ENCODE measurements around the gene ZSWIM3. TPM values are rescaled to one million over a fixed set of nuclear protein-coding genes. Genes with fewer than 3 reads are reported as not detected.
A peak's percentile ranks its signal among the peaks of the same experiment; 100 is the strongest.

The ZSWIM3 gene
- total RNA-seq, 2 experiments from 2014 or later, result 0.36 to 0.44 TPM

- H3K27ac ChIP-seq (ENCODE audit: low read depth in 1 of 2, low read length in 2 of 2), result no peak overlapping the region
- H3K27me3 ChIP-seq (ENCODE audit: control insufficient read depth in 1 of 2, insufficient read depth in 2 of 2, low read length in 2 of 2), result peaks cover 11 to 16% of the 10 kb centered on the region in 2 experiments
- H3K27ac Mint-ChIP-seq, result no peak overlapping the region
- H3K27me3 Mint-ChIP-seq, result peaks cover 48% of the 10 kb centered on the region
- TF ChIP-seq CTCF (IDR thresholded peaks at IDR 0.05), result no peak
- H3K9me3 ChIP-seq (ENCODE audit: control insufficient read depth in 1 of 2, insufficient read depth in 1 of 2, low read length in 2 of 2), result peaks cover 0 to 12% of the 10 kb centered on the region in 2 experiments
- CTCF ChIA-PET, result no interaction called here
- intact Hi-C loops (cut with DNase I, micrococcal nuclease), result no loop called here
- no peaks in the 10 kb centered on the region for H3K36me3 Mint-ChIP-seq (ENCODE audit: low read depth)
- no peaks in the 10 kb centered on the region for H3K9me3 Mint-ChIP-seq
- ATAC-seq (ENCODE audit: poor library complexity) (peak; percentile 39), DNase-seq (peak in 1 of 14 experiments; percentile 26)
- peaks cover 17% of the 10 kb centered on the region for H3K4me1 ChIP-seq (ENCODE audit: insufficient read depth, low read length)
- H3K4me3 ChIP-seq (ENCODE audit: low read length), result no peak overlapping the region
- H3K4me3 Mint-ChIP-seq, result no peak overlapping the region
- POLR2A ChIA-PET, result interaction anchor here (1.8 kb wide), 1 partner anchor 112 kb away, joined by 9 read pairs; the partner anchor contains the start of gene PCIF1
- H3K4me1 Mint-ChIP-seq (ENCODE audit: low read depth), result peaks cover 10% of the 10 kb centered on the region
- H3K36me3 ChIP-seq (ENCODE audit: insufficient read depth, low read length), result no peaks in the 10 kb centered on the region
Measured at GRCh38 chr20:45822857-45823256, 34.6 kb upstream of the ZSWIM3 start.

- H3K27me3 Mint-ChIP-seq, result peaks cover 43% of the 10 kb centered on the region
- POLR2A ChIA-PET, result interaction anchor here (1.6 to 2.1 kb wide), 3 partner anchors 9 to 110 kb away, joined by 4 to 9 read pairs (median 8); partner anchors contain the start of genes ACOT8, PCIF1, SNX21 and ZSWIM3
- peak; percentile 75 for ATAC-seq (ENCODE audit: poor library complexity)
- H3K9me3 ChIP-seq (ENCODE audit: control insufficient read depth in 1 of 2, insufficient read depth in 1 of 2, low read length in 2 of 2), result peaks cover 0 to 12% of the 10 kb centered on the region in 2 experiments
- H3K36me3 Mint-ChIP-seq (ENCODE audit: low read depth), result no peaks in the 10 kb centered on the region
- no peaks in the 10 kb centered on the region for H3K9me3 Mint-ChIP-seq
- H3K4me1 Mint-ChIP-seq (ENCODE audit: low read depth), result peaks cover 10% of the 10 kb centered on the region
- peaks cover 11 to 16% of the 10 kb centered on the region in 2 experiments for H3K27me3 ChIP-seq (ENCODE audit: control insufficient read depth in 1 of 2, insufficient read depth in 2 of 2, low read length in 2 of 2)
- peaks cover 17% of the 10 kb centered on the region for H3K4me1 ChIP-seq (ENCODE audit: insufficient read depth, low read length)
- DNase-seq, result peak; percentile 5 to 78 (median 36)
- H3K27ac ChIP-seq (ENCODE audit: low read depth in 1 of 2, low read length in 2 of 2), result no peak overlapping the region
- no peak overlapping the region for H3K27ac Mint-ChIP-seq
- CTCF ChIA-PET, result interaction anchor here (0.6 to 1.4 kb wide), 4 partner anchors 50 to 1771 kb away, joined by 3 to 5 read pairs (median 4); partner anchors contain the start of genes CTSA and NEURL2
- no peaks in the 10 kb centered on the region for H3K36me3 ChIP-seq (ENCODE audit: insufficient read depth, low read length)
- peak overlapping the region; percentile 48 for H3K4me3 ChIP-seq (ENCODE audit: low read length)
- intact Hi-C loops (cut with DNase I, micrococcal nuclease), result loop anchor here in 1 of 2 experiments (2.0 kb wide), 1 partner anchor 139 kb away; no protein-coding TSS in a partner anchor
- peak overlapping the region; percentile 85 for H3K4me3 Mint-ChIP-seq
- peak; percentile 31 for TF ChIP-seq CTCF (IDR thresholded peaks at IDR 0.05)
Measured at GRCh38 chr20:45823949-45824835, 33.2 kb upstream of the ZSWIM3 start.

- Histone ChIP-seq H3K36me3 (ENCODE audit: insufficient read depth, low read length) (no peaks in the 10 kb centered on the region), H3K4me1 (ENCODE audit: insufficient read depth, low read length) (peaks cover 17% of the 10 kb centered on the region), H3K4me3 (ENCODE audit: low read length) (no peak overlapping the region), H3K27ac (ENCODE audit: low read depth in 1 of 2, low read length in 2 of 2) (no peak overlapping the region), H3K27me3 (ENCODE audit: control insufficient read depth in 1 of 2, insufficient read depth in 2 of 2, low read length in 2 of 2) (peaks cover 11 to 16% of the 10 kb centered on the region in 2 experiments), H3K9me3 (ENCODE audit: control insufficient read depth in 1 of 2, insufficient read depth in 1 of 2, low read length in 2 of 2) (peaks cover 0 to 12% of the 10 kb centered on the region in 2 experiments)
- no peak for ATAC-seq (ENCODE audit: poor library complexity)
- Mint-ChIP-seq H3K27ac (no peak overlapping the region), H3K4me3 (no peak overlapping the region), H3K36me3 (ENCODE audit: low read depth) (no peaks in the 10 kb centered on the region), H3K4me1 (ENCODE audit: low read depth) (peaks cover 10% of the 10 kb centered on the region), H3K27me3 (peaks cover 32% of the 10 kb centered on the region), H3K9me3 (no peaks in the 10 kb centered on the region)
- no peak for DNase-seq
- ChIA-PET POLR2A (no interaction called here), CTCF (no interaction called here)
- intact Hi-C loops (cut with DNase I, micrococcal nuclease), result no loop called here
- TF ChIP-seq CTCF (IDR thresholded peaks at IDR 0.05), result no peak
Measured at GRCh38 chr20:45826381-45827019, 30.9 kb upstream of the ZSWIM3 start.
